Suppressor macrophage (primary cell): Measurements from ENCODE around the gene ITIH3.

ENCODE experiments used
- DNase-seq, 4 experiments: peaks; one replicate each; pipeline ENCODE4 v3.0.0-alpha.2; 2020 to 2022

The ITIH3 gene

GRCh38 chr3:52845691-52846431 lies 51.3 kb downstream of the ITIH3 start:
- DNase-seq: peak in 2 of 4 experiments; percentile 14 to 20

- peak in 2 of 4 experiments; percentile 22 to 31 for DNase-seq
These were observed 51.9 kb downstream of the ITIH3 start for GRCh38 chr3:52846432-52846965.

GRCh38 chr3:52847241-52847640 lies 52.6 kb downstream of the ITIH3 start:
- no peak for DNase-seq

GRCh38 chr3:52847726-52848125 lies 53.1 kb downstream of the ITIH3 start:
- no peak for DNase-seq

GRCh38 chr3:52848617-52849016 lies 54.0 kb downstream of the ITIH3 start:
- peak in 2 of 4 experiments; percentile 21 to 29 for DNase-seq

GRCh38 chr3:52849656-52850055 lies 55.1 kb downstream of the ITIH3 start:
- no peak for DNase-seq

GRCh38 chr3:52851348-52851747 lies 56.8 kb downstream of the ITIH3 start:
- peak; percentile 32 to 53 (median 48) for DNase-seq

GRCh38 chr3:52852419-52852818 lies 57.8 kb downstream of the ITIH3 start:
- DNase-seq: no peak

GRCh38 chr3:52854013-52854412 lies 59.4 kb downstream of the ITIH3 start:
- no peak for DNase-seq

GRCh38 chr3:52856666-52857065 lies 62.1 kb downstream of the ITIH3 start:
- no peak for DNase-seq

- DNase-seq: no peak
These were observed 62.5 kb downstream of the ITIH3 start for GRCh38 chr3:52857133-52857532.

- DNase-seq: no peak
These were observed 63.3 kb downstream of the ITIH3 start for GRCh38 chr3:52857864-52858263.
